Prostate gland (tissue), 2 donors: ENCODE measurements around the gene RAN.

Experiments used
- CTCF ChIP-seq, 4 experiments: fragments of 200-600 bp in 2 of 4; fragments of 450-650 bp in 2 of 4; sonication (generic) in 2 of 4; IDR thresholded peaks; 1 replicate in 3 of 4; 2 replicates in 1 of 4; pipeline ENCODE4 v1.5.1; 2016 to 2019; ENCODE audit warnings: antibody characterized with exemption in 4 of 4, mild to moderate bottlenecking in 2 of 4, moderate library complexity in 2 of 4
- POLR2A ChIP-seq: fragments of 450-650 bp; IDR thresholded peaks from one replicate; pipeline ENCODE4 v1.6.1; 2016; ENCODE audit warnings: antibody characterized with exemption, mild to moderate bottlenecking
- POLR2AphosphoS5 ChIP-seq: sonication (generic); formaldehyde crosslinking; IDR thresholded peaks from one replicate; pipeline ENCODE4 v1.6.1; 2017; ENCODE audit warnings: antibody characterized with exemption

- no peak for TF ChIP-seq POLR2A
- TF ChIP-seq CTCF (IDR thresholded peaks at IDR 0.05), result no peak
- TF ChIP-seq POLR2AphosphoS5, result no peak
Measured at GRCh38 chr12:130881548-130881947, 9.7 kb downstream of the RAN start.
